ENCODE results near the gene ZYG11A. TPM values are rescaled to one million over a fixed set of nuclear protein-coding genes. Genes with fewer than 3 reads are reported as not detected.

The ZYG11A gene
- total and polyA plus RNA-seq, 2 of the 13 experiments (the other 11 are each of a cell fraction or from before 2014, with no cell fraction given) = not detected

- Histone ChIP-seq H3K9me3 (ENCODE audit: low read length) (no peaks in the 10 kb centered on the region), H3K4me2 (ENCODE audit: low read depth, low read length) (no peak overlapping the region), H3K9ac (ENCODE audit: insufficient read depth, low read depth, low read length) (no peak overlapping the region), H3K27me3 (ENCODE audit: control insufficient read depth in 1 of 2, insufficient read depth in 2 of 2, low read length in 2 of 2) (no peaks in the 10 kb centered on the region), H4K20me1 (ENCODE audit: insufficient read depth, low read length) (no peaks in the 10 kb centered on the region), H3K4me1 (ENCODE audit: insufficient read depth, low read length) (peaks cover 21% of the 10 kb centered on the region), H2AFZ (ENCODE audit: low read length) (no peak overlapping the region), H3K27ac (ENCODE audit: extremely low read length, insufficient read depth, low read length) (no peak overlapping the region), H3K4me3 (replicated peaks in 1 of 3; ENCODE audit: insufficient read depth in 1 of 3, low read depth in 2 of 3, low read length in 3 of 3) (no peak overlapping the region), H3K79me2 (ENCODE audit: insufficient read depth, low read length) (no peaks in the 10 kb centered on the region), H3K36me3 (replicated peaks in 1 of 2; ENCODE audit: control insufficient read depth in 1 of 2, insufficient read depth in 2 of 2, low read length in 2 of 2) (no peaks in the 10 kb centered on the region)
- intact Hi-C loops (cut with micrococcal nuclease; ENCODE audit: unreplicated experiment) = no loop called here
- BruUV-seq (replicated peaks) = no TSS peak
- no peak for ATAC-seq
- whole genome bisulfite sequencing (ENCODE audit: low lambda C conversion rate) = 41% methylated on average over 2 of the region's 2 CpGs
- CTCF ChIA-PET (ENCODE audit: low intra/inter-chr PET ratio, low total read pairs) = no interaction called here
- in situ Hi-C loops (cut with HindIII; ENCODE audit: extremely low pct_ligation_motif_present, low pct_unique_long_range_greater_than_20kb) = no loop called here
- FAIRE-seq = no peak
- TF ChIP-seq ZNF121 (CRISPR knock-in tag; IDR thresholded peaks at IDR 0.05) = peak; percentile 79
- TF ChIP-seq NFE2L2 (IDR thresholded peaks at IDR 0.05; ENCODE audit: low read length) = no peak
- TF ChIP-seq SOX13 (IDR thresholded peaks at IDR 0.05) = no peak
- peak in 1 of 2 experiments; percentile 60; a peak in 2 of 4 replicates for TF ChIP-seq SOX13 (CRISPR knock-in tag; conservative IDR thresholded peaks at IDR 0.05 in 1 of 2, IDR thresholded peaks at IDR 0.05 in 1 of 2)
- TF ChIP-seq ZNF770 (CRISPR knock-in tag; IDR thresholded peaks at IDR 0.05) = peak; percentile 87
- peak; percentile 24 for DNase-seq (ENCODE audit: low spot score)
- POLR2A ChIA-PET = no interaction called here
These were observed 20.3 kb downstream of the ZYG11A start for GRCh38 chr1:52862666-52863458.

Data from HepG2 (cell line).